AG04450 (cell line): ENCODE measurements around the gene KCNK18. TPM values are rescaled to one million over a fixed set of nuclear protein-coding genes. Genes with fewer than 3 reads are reported as not detected.

ENCODE experiments used
- CTCF ChIA-PET: fragments of 300-600, 350-600 bp; formaldehyde crosslinking; extraction: SDS; loops from one replicate; lab custom pipeline; 2022; ENCODE audit warnings: antibody characterized with exemption, inconsistent platforms; lab: Charles Lee
- POLR2A ChIA-PET: fragments of 350-600 bp; formaldehyde crosslinking; extraction: SDS; loops from one replicate; lab custom pipeline; 2021; ENCODE audit warnings: antibody characterized with exemption, inconsistent platforms; lab: Yijun Ruan, JAX
- DNase-seq: peaks from one replicate; pipeline ENCODE4 v3.0.0-alpha.2; 2011; ENCODE audit warnings: low read depth, low spot score
- H3K27ac ChIP-seq: one replicate; pipeline ENCODE4 v1.5.1; 2012; ENCODE audit warnings: low read depth, low read length, control low read depth
- H3K27me3 ChIP-seq: one replicate; pipeline ENCODE4 v1.6.0; 2012; ENCODE audit warnings: low read length; ENCODE audit not compliant: control insufficient read depth, insufficient read depth
- H3K4me3 ChIP-seq: 2 replicates; pipeline ENCODE4 v1.5.1; 2011; ENCODE audit warnings: mild to moderate bottlenecking, low read depth, low read length, control low read depth
- H3K9me3 ChIP-seq: 2 replicates; pipeline ENCODE4 v1.5.1; 2012; ENCODE audit warnings: low read length; ENCODE audit not compliant: control insufficient read depth, insufficient read depth
- polyA plus RNA-seq: library from polyadenylated mRNA; depleted of rRNA; stranded (reverse); fragments of >200 nt; gene quantifications from 2 replicates; pipeline ENCODE4 v1.2.3, GENCODE V29; 2011
- TF ChIP-seq, protein P1 (sequence below): IDR thresholded peaks from 2 replicates; pipeline ENCODE4 v1.5.1; 2011; ENCODE audit warnings: low read depth, low read length, control low read depth, inconsistent platforms

The KCNK18 gene
- polyA plus RNA-seq, 1 experiment: not detected

DNA sequence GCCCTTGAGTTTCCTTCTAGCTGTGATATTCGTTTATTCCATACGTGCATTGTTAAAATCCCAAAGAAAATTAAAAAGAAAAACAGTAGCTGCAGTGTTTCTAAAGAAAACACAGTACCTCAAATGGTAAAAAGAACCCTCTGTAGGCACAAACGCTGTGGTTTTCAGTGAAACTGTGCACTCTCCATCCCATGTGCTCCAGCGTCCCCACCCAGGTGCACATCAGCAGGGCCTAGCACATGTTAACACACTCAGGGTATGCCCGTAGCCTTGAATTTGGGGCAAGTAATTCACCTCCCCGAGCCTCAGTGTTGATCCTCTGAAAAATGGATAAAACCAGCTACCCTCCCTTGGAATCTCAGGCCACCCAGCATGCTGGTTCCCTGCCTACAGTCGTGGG is 53.1 kb downstream of the KCNK18 start:
- Histone ChIP-seq H3K27ac (no peak overlapping the region), H3K4me3 (no peak overlapping the region), H3K27me3 (no peaks in the 10 kb centered on the region), H3K9me3 (no peaks in the 10 kb centered on the region)
- ChIA-PET CTCF (no interaction called here), POLR2A (no interaction called here)
- TF ChIP-seq, protein P1, sequence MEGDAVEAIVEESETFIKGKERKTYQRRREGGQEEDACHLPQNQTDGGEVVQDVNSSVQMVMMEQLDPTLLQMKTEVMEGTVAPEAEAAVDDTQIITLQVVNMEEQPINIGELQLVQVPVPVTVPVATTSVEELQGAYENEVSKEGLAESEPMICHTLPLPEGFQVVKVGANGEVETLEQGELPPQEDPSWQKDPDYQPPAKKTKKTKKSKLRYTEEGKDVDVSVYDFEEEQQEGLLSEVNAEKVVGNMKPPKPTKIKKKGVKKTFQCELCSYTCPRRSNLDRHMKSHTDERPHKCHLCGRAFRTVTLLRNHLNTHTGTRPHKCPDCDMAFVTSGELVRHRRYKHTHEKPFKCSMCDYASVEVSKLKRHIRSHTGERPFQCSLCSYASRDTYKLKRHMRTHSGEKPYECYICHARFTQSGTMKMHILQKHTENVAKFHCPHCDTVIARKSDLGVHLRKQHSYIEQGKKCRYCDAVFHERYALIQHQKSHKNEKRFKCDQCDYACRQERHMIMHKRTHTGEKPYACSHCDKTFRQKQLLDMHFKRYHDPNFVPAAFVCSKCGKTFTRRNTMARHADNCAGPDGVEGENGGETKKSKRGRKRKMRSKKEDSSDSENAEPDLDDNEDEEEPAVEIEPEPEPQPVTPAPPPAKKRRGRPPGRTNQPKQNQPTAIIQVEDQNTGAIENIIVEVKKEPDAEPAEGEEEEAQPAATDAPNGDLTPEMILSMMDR: no peak
- no peak for DNase-seq

- DNase-seq: no peak
- ChIA-PET CTCF (interaction anchor here (0.9 kb wide), 1 partner anchor 66 kb away, joined by 3 read pairs; no protein-coding TSS in a partner anchor), POLR2A (no interaction called here)
- H3K27ac ChIP-seq: no peak overlapping the region
- H3K27me3 ChIP-seq: no peaks in the 10 kb centered on the region
- no peaks in the 10 kb centered on the region for H3K9me3 ChIP-seq
- no peak overlapping the region for H3K4me3 ChIP-seq
- TF ChIP-seq, protein P1: no peak
Measured at GRCh38 chr10:117253908-117254307, 56.6 kb downstream of the KCNK18 start.

DNA sequence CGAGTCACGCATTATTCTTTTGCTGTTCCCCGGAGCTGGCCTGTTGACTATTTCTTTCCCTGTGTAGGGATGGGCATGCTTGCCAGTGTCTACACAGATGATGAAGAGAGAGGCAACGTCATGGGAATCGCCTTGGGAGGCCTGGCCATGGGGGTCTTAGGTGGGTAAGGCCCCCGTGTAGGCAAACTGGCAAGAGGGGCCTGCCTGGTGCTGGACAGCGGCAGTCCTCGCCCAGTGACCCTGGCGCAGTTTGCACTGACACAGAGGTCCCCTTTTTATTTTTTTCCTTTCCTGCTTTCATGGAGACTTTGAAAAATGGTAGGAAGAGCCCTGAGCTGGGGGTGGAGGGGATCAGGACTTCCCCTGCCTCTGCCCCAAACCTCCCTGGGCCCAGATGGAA is 57.0 kb downstream of the KCNK18 start:
- H3K4me3 ChIP-seq: no peak overlapping the region
- no peak overlapping the region for H3K27ac ChIP-seq
- TF ChIP-seq, protein P1: no peak
- H3K9me3 ChIP-seq: no peaks in the 10 kb centered on the region
- POLR2A ChIA-PET: no interaction called here
- H3K27me3 ChIP-seq: peaks cover 1% of the 10 kb centered on the region
- CTCF ChIA-PET: no interaction called here
- no peak for DNase-seq

GRCh38 chr10:117254774-117255735 is 57.8 kb downstream of the KCNK18 start:
- Histone ChIP-seq H3K27me3 (peaks cover 3% of the 10 kb centered on the region), H3K9me3 (no peaks in the 10 kb centered on the region), H3K4me3 (no peak overlapping the region), H3K27ac (no peak overlapping the region)
- TF ChIP-seq, protein P1: no peak
- CTCF ChIA-PET: no interaction called here
- POLR2A ChIA-PET: no interaction called here
- no peak for DNase-seq

DNA sequence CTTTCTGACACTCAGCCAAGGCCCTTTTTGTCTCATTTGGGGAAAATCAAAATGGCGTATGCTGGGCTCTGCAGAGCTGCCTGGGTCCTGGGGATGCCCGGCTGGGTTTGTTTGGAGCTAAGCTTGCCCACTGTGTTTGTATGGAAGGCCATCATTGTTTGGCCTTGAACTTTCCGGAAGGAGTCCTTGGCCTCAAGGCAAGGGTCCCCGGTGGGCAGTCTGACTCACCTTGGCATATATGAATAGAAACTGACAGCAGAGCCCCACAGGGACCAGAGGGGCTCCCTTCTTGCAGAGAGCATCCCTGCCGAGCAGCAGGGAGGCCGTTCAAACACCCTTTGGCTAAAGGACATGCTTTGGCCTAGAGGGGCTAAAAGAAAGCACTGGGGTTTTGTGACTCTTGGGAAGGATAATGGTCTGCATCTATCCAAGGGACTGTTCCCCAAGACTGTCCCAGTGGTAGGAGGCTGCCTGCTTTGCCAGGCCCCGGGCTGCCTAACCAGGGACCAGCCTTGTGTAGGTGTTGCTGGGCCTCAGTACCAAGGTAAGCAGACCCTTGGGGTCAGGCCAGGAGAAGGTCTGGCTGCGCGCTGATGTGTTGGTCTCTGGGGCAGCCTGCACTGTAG is 58.7 kb downstream of the KCNK18 start:
- Histone ChIP-seq H3K27me3 (peaks cover 5% of the 10 kb centered on the region), H3K4me3 (no peak overlapping the region), H3K27ac (no peak overlapping the region), H3K9me3 (no peaks in the 10 kb centered on the region)
- TF ChIP-seq, protein P1: no peak
- ChIA-PET CTCF (no interaction called here), POLR2A (no interaction called here)
- no peak for DNase-seq
